ENCODE measurements around the gene SEPTIN1. TPM values are rescaled to one million over a fixed set of nuclear protein-coding genes. Genes with fewer than 3 reads are reported as not detected.
A peak's percentile ranks its signal among the peaks of the same experiment; 100 is the strongest.

Gene SEPTIN1
- total RNA-seq, 4 donors from 2014 or later: 0.65 TPM; not detected in 3

GRCh38 chr16:30395155-30395991 lies 13.0 kb upstream of the SEPTIN1 start, which contains the start of gene ZNF48:
ZNF48 (plus strand) TSS chr16:30395420; CDS start chr16:30395795, 375 bp downstream.
- peak within 1 kb of the TSS; percentile 77 to 88 (median 86) for H3K27ac ChIP-seq
- H3K36me3 ChIP-seq: peaks cover 0 to 17% of the 10 kb centered on the region in 2 donors
- in situ Hi-C loops (cut with MboI; ENCODE audit: low sequenced_read_pairs in 4 of 4): no loop called here
- no peaks in the 10 kb centered on the region for H3K27me3 ChIP-seq
- no peaks in the 10 kb centered on the region for H3K9me3 ChIP-seq
- TF ChIP-seq CTCF (IDR thresholded peaks at IDR 0.05 in 4 of 5, conservative IDR thresholded peaks at IDR 0.05 in 1 of 5): peak in 4 of 5 experiments; percentile 65 to 81 (median 74)
- peak; percentile 54 to 62 for TF ChIP-seq POLR2A (IDR thresholded peaks at IDR 0.05)
- DNase-seq (peak; percentile 66 to 84), ATAC-seq (peak; percentile 83 to 88)
- H3K4me3 ChIP-seq: peak within 1 kb of the TSS; percentile 75 to 86 (median 79)
- peaks cover 12 to 22% of the 10 kb centered on the region in 2 donors for H3K4me1 ChIP-seq
- intact Hi-C loops (cut with DNase I; ENCODE audit: low total_unique reads): loop anchor here (1.0 kb wide), 2 partner anchors 12 to 17 kb away; partner anchors contain the start of gene ZNF771

- in situ Hi-C loops (cut with MboI; ENCODE audit: low sequenced_read_pairs in 4 of 4): no loop called here
- Histone ChIP-seq H3K36me3 (peaks cover 0 to 17% of the 10 kb centered on the region in 2 donors), H3K4me1 (peaks cover 12 to 18% of the 10 kb centered on the region in 2 donors), H3K4me3 (peak overlapping the region; percentile 75 to 86 (median 79)), H3K27ac (peak overlapping the region; percentile 77 to 88 (median 86)), H3K9me3 (no peaks in the 10 kb centered on the region), H3K27me3 (no peaks in the 10 kb centered on the region)
- TF ChIP-seq POLR2A (IDR thresholded peaks at IDR 0.05) (no peak), CTCF (IDR thresholded peaks at IDR 0.05 in 4 of 5, conservative IDR thresholded peaks at IDR 0.05 in 1 of 5) (no peak)
- no peak for DNase-seq
- peak; percentile 32 to 41 for ATAC-seq
- intact Hi-C loops (cut with DNase I; ENCODE audit: low total_unique reads): loop anchor here (1.0 kb wide), 2 partner anchors 13 to 16 kb away; partner anchors contain the start of gene ZNF771
Measured at GRCh38 chr16:30394592-30395154, 12.3 kb upstream of the SEPTIN1 start.

- Histone ChIP-seq H3K27ac (peak overlapping the region in 1 of 4 donors; percentile 18), H3K4me1 (peaks cover 6 to 8% of the 10 kb centered on the region in 2 donors), H3K27me3 (no peaks in the 10 kb centered on the region), H3K9me3 (no peaks in the 10 kb centered on the region), H3K4me3 (no peak overlapping the region), H3K36me3 (no peaks in the 10 kb centered on the region)
- in situ Hi-C loops (cut with MboI; ENCODE audit: low sequenced_read_pairs in 4 of 4): no loop called here
- DNase-seq (no peak), ATAC-seq (no peak)
- TF ChIP-seq POLR2A (IDR thresholded peaks at IDR 0.05) (no peak), CTCF (IDR thresholded peaks at IDR 0.05 in 4 of 5, conservative IDR thresholded peaks at IDR 0.05 in 1 of 5) (no peak)
- intact Hi-C loops (cut with DNase I; ENCODE audit: low total_unique reads): no loop called here
Measured at GRCh38 chr16:30383521-30383920, 1.2 kb upstream of the SEPTIN1 start.

- TF ChIP-seq POLR2A (IDR thresholded peaks at IDR 0.05): no peak
- no peak for TF ChIP-seq CTCF (IDR thresholded peaks at IDR 0.05 in 4 of 5, conservative IDR thresholded peaks at IDR 0.05 in 1 of 5)
- peaks cover 14 to 23% of the 10 kb centered on the region in 2 donors for H3K4me1 ChIP-seq
- ATAC-seq (no peak), DNase-seq (no peak)
- H3K9me3 ChIP-seq: no peaks in the 10 kb centered on the region
- in situ Hi-C loops (cut with MboI; ENCODE audit: low sequenced_read_pairs in 4 of 4): no loop called here
- H3K27ac ChIP-seq: peak overlapping the region in 2 of 4 donors; percentile 38 to 44
- no peak overlapping the region for H3K4me3 ChIP-seq
- intact Hi-C loops (cut with DNase I; ENCODE audit: low total_unique reads): no loop called here
- no peaks in the 10 kb centered on the region for H3K27me3 ChIP-seq
- no peaks in the 10 kb centered on the region for H3K36me3 ChIP-seq
Measured at GRCh38 chr16:30381291-30382041, 895 bp downstream of the SEPTIN1 start.
